ENCODE results near the gene OPA1.

Gene OPA1

DNA sequence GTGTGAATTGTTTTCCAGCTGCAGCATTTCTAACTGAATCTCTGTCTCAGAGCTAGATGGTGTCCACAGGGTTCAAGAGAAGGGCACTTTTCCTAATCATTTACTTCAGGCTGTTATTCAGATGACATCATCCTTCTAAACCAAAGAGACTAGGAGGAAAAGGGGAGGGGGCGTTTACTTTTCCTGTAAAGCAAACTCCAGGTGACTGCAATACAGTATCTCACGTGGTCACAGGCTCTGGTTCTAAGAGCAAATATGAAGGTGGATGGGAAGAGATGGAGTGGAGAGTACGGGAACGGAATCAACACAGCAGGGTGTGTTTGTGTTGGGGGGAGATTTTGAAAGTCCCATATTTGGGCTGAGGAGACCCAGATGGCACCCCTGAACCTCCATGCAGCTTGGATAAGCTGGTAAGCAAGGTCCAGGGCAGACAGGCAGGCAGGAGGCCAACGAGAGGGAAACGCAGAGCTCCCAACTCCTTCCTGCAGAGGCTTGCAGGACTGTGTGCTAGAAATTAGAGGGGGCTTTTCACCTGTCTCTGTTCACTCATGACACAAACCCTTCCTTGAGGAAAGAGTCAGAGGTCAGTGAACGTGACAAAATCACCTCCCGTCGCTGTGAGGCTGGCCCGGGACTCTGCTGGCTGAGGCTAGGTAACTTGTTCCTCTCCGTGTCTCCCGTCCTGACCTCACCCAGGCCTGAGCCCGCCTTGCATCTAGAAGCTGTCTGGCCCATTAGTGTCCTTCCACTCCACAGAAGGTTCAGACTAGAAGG is 151.2 kb downstream of the OPA1 start:
- peak; percentile 99 for DNase-seq

GRCh38 chr3:193744822-193745684 is 152.0 kb downstream of the OPA1 start:
- peak; percentile 96 for DNase-seq

DNA sequence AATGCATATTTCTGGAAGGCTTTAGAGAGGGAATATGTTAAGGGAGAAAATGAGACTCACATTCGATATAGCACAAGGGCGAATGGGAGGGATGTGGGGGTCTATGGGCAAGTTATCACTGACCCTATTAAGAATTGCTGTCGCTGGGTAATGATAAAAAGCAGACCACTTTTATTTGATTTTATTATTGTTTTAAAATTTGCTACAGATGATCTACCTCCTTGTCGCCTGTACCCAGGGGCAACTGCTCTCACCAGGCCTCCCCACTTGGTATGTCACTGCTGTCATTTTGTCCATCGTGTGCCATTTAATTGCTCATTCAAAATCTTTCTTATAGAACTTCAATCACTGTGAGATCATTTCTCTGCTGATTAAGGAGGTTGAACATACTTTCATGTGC is 153.8 kb downstream of the OPA1 start:
- no peak for DNase-seq

Measured in NCI-H146 (cell line).